Endodermal cell (in vitro differentiated cells): ENCODE data around the gene DIS3L. TPM values are rescaled to one million over a fixed set of nuclear protein-coding genes. Genes with fewer than 3 reads are reported as not detected.
A peak's percentile ranks its signal among the peaks of the same experiment; 100 is the strongest.
"Not testable (repeated sequence)": the region's sequence is repeated elsewhere in the genome, so short reads cannot be mapped to it uniquely, and the experiment has no call there.

Experiments used
- DNase-seq: peaks from one replicate; pipeline ENCODE4 v3.0.0-alpha.2; 2017
- H3K27ac ChIP-seq: 2 replicates; pipeline ENCODE4 v1.5.1; 2013; ENCODE audit warnings: mild to moderate bottlenecking, low read depth, low read length, moderate library complexity
- H3K27me3 ChIP-seq: 2 replicates; pipeline ENCODE4 v1.6.1; 2013; ENCODE audit warnings: mild to moderate bottlenecking, low read length, moderate library complexity; ENCODE audit not compliant: insufficient read depth, control insufficient read depth, poor library complexity, severe bottlenecking
- H3K36me3 ChIP-seq: 2 replicates; pipeline ENCODE4 v1.7.0; 2013; ENCODE audit warnings: mild to moderate bottlenecking, low read length, moderate library complexity; ENCODE audit not compliant: control insufficient read depth, insufficient read depth
- H3K4me1 ChIP-seq: one replicate; pipeline ENCODE4 v1.7.0; 2013; ENCODE audit warnings: low read length; ENCODE audit not compliant: control insufficient read depth, insufficient read depth
- H3K4me3 ChIP-seq: 2 replicates; pipeline ENCODE4 v1.5.1; 2013; ENCODE audit warnings: mild to moderate bottlenecking, low read length, moderate library complexity
- H3K9ac ChIP-seq: 2 replicates; pipeline ENCODE4 v1.6.1; 2013; ENCODE audit warnings: mild to moderate bottlenecking, low read length, moderate library complexity; ENCODE audit not compliant: poor library complexity, severe bottlenecking; ENCODE audit errors: extremely low read depth
- H3K9me3 ChIP-seq: 2 replicates; pipeline ENCODE4 v1.6.1; 2013; ENCODE audit warnings: mild to moderate bottlenecking, low read length, moderate library complexity; ENCODE audit not compliant: control insufficient read depth
- H3K27ac Mint-ChIP-seq: 2 replicates; pipeline ENCODE4 v1.8.0; 2020; ENCODE audit warnings: mixed read lengths
- H3K27me3 Mint-ChIP-seq: 2 replicates; pipeline ENCODE4 v1.8.0; 2021; ENCODE audit warnings: mild to moderate bottlenecking, mixed read lengths; ENCODE audit not compliant: insufficient read depth
- H3K36me3 Mint-ChIP-seq: 2 replicates; pipeline ENCODE4 v1.8.0; 2020; ENCODE audit warnings: low read depth, mixed read lengths
- H3K4me1 Mint-ChIP-seq: 2 replicates; pipeline ENCODE4 v1.8.0; 2020; ENCODE audit warnings: mixed read lengths
- H3K4me3 Mint-ChIP-seq: 2 replicates; pipeline ENCODE4 v1.8.0; 2020; ENCODE audit warnings: mild to moderate bottlenecking, moderate library complexity, mixed read lengths
- H3K9me3 Mint-ChIP-seq: 2 replicates; pipeline ENCODE4 v1.8.0; 2020; ENCODE audit warnings: mild to moderate bottlenecking, mixed read lengths
- WGBS, 2 experiments: methylation state at CpG; one replicate each; pipeline versions ENCODE4 v1.1.5 to v1.1.7; 2013; ENCODE audit warnings: missing lambda C conversion rate in 2 of 2, mixed read lengths in 1 of 2; ENCODE audit not compliant: insufficient coverage in 1 of 2, insufficient read length in 1 of 2; 5-methylcytosine and 5-hydroxymethylcytosine counted together
- long read RNA-seq, 4 experiments: library from polyadenylated mRNA in 2 of 4; library from RNA in 1 of 4; library from capped mRNA in 1 of 4; stranded (forward) in 3 of 4; unstranded in 1 of 4; transcript quantifications; one replicate each; pipeline ENCODE4 v2.0.0, GENCODE V29; 2020 to 2021; ENCODE audit warnings: inconsistent platforms in 1 of 4
- polyA plus RNA-seq, 2 experiments: library from polyadenylated mRNA; stranded (reverse); fragments of 50-300 nt; gene quantifications; one replicate each; pipeline ENCODE4 v1.2.3, GENCODE V29; 2013
- total RNA-seq, 2 donors: library from RNA; stranded (reverse); fragmentation: NEBNext Ultra II Directional in 1 of 2; extraction: Animal tissue kit (Norgen Biotek cat#: 25700) in 1 of 2; gene quantifications; 2 replicates in 1 of 2; 3 replicates in 1 of 2; pipeline ENCODE4 v1.2.1, GENCODE V29; 2021
- TF ChIP-seq, protein P1 (sequence below): fragments of 200-600 bp; sonication (generic); conservative IDR thresholded peaks from 2 replicates; pipeline ENCODE4 v1.5.0; 2021; ENCODE audit warnings: antibody characterized with exemption, mild to moderate bottlenecking

DIS3L gene
- 10 to 100 TPM; 26.3 to 38.4 TPM for total RNA-seq
- polyA plus RNA-seq (2013, experiment 1 of 2) = 15.9 TPM
- polyA plus RNA-seq (2013, experiment 2 of 2) = 13.6 TPM
- long read RNA-seq, experiment 1, partial matches to known transcripts = 2 of 5 reads
- long read RNA-seq, experiment 1, other reads (novel, unspliced or antisense) = 1 of 5 reads
- long read RNA-seq, experiment 2, transcript DIS3L-202 (17 exons, 3,647 nt) = major isoform, 29 of 69 reads
- long read RNA-seq, experiment 2, partial matches to known transcripts = 11 of 69 reads
- long read RNA-seq, experiment 2, other reads (novel, unspliced or antisense) = 24 of 69 reads
- long read RNA-seq, experiment 3, transcript DIS3L-202 (17 exons, 3,647 nt) = major isoform, 121 of 215 reads
- long read RNA-seq, experiment 3, transcript DIS3L-211 (12 exons, 2,399 nt) = minor isoform, 11 of 215 reads
- long read RNA-seq, experiment 3, transcript DIS3L-201 (17 exons, 3,763 nt) = minor isoform, 18 of 215 reads
- long read RNA-seq, experiment 3, partial matches to known transcripts = 19 of 215 reads
- long read RNA-seq, experiment 3, other reads (novel, unspliced or antisense) = 46 of 215 reads
- long read RNA-seq, experiment 4, partial matches to known transcripts = 5 of 7 reads
- long read RNA-seq, experiment 4, other reads (novel, unspliced or antisense) = 0 of 7 reads

DNA sequence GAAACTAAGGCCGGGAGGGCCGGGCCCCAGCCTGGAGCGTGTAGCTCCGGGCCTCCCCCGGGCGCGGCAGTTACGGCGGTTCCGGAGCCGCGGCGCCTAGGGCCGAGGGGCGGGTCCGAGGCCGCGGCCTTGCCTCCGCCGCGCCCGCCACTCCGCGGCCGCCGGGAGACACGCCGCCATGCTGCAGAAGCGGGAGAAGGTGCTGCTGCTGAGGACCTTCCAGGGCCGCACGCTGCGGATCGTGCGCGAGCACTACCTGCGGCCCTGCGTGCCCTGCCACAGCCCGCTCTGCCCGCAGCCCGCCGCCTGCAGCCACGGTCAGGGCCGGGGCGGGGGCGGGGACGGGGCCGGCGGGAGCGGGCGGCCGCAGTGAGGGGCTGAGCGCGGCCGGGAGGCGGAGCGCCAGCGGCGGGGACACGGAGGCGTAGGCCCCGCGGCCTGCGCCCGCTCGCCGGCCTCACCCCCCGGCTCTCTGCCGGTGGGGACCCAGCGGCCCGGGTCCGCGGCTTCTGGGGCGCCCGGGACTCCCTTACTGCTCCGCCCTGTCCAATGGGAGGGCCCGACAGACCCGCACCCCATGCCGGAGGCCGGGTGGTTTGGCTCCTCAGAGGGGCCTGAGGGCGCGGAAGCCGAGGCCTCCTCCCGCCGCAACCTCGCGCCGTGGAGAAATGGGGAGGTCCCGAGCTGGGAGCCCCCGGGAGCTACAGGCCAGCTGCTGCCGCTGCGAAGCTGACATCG lies at the start of gene DIS3L:
Gene DIS3L, plus strand, starts transcription at position 150 of the 738 bp plus-strand sequence. Its CDS starts 29 bp downstream, at position 179.
- Mint-ChIP-seq H3K36me3 (peaks cover 10% of the 10 kb centered on the region), H3K4me3 (peak within 1 kb of the TSS; percentile 74), H3K27me3 (peaks cover 3% of the 10 kb centered on the region), H3K4me1 (peaks cover 27% of the 10 kb centered on the region), H3K9me3 (no peaks in the 10 kb centered on the region), H3K27ac (peak within 1 kb of the TSS; percentile 77)
- Histone ChIP-seq H3K9ac (peak within 1 kb of the TSS; percentile 48), H3K4me1 (peaks cover 7% of the 10 kb centered on the region), H3K9me3 (no peaks in the 10 kb centered on the region), H3K27ac (peak within 1 kb of the TSS; percentile 7), H3K36me3 (peaks cover 2% of the 10 kb centered on the region), H3K27me3 (no peaks in the 10 kb centered on the region), H3K4me3 (peak within 1 kb of the TSS; percentile 82)
- TF ChIP-seq, protein P1, sequence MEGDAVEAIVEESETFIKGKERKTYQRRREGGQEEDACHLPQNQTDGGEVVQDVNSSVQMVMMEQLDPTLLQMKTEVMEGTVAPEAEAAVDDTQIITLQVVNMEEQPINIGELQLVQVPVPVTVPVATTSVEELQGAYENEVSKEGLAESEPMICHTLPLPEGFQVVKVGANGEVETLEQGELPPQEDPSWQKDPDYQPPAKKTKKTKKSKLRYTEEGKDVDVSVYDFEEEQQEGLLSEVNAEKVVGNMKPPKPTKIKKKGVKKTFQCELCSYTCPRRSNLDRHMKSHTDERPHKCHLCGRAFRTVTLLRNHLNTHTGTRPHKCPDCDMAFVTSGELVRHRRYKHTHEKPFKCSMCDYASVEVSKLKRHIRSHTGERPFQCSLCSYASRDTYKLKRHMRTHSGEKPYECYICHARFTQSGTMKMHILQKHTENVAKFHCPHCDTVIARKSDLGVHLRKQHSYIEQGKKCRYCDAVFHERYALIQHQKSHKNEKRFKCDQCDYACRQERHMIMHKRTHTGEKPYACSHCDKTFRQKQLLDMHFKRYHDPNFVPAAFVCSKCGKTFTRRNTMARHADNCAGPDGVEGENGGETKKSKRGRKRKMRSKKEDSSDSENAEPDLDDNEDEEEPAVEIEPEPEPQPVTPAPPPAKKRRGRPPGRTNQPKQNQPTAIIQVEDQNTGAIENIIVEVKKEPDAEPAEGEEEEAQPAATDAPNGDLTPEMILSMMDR = no peak
- 0 to 1% methylated on average over 27 to 91 of the region's 92 CpGs for WGBS, 2 experiments
- DNase-seq = peak; percentile 86

DNA sequence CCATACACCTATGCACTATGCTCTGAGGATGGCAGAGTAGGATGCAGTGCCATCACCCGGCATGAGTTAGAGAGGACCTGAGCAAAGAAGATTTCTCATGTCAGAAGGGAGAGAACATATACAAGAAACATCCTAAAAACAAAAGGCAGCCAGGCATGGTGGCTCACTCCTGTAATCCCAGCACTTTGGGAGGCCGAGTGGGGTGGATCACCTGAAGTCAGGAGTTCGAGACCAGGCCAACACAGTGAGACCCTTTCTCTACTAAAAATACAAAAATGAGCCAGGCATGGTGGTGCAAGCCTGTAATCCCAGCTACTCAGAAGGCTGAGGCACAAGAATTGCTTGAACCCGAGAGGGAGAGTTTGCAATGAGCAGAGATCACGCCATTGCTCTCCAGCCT lies 47.5 kb upstream of the DIS3L start:
- H3K9me3 Mint-ChIP-seq, H3K36me3 ChIP-seq, H3K4me3 Mint-ChIP-seq, H3K36me3 Mint-ChIP-seq, H3K27ac Mint-ChIP-seq, H3K27ac ChIP-seq, DNase-seq, H3K9me3 ChIP-seq, H3K4me3 ChIP-seq, H3K9ac ChIP-seq, H3K4me1 ChIP-seq, H3K4me1 Mint-ChIP-seq: not testable (repeated sequence)
- H3K27me3 ChIP-seq = peaks cover 23% of the 10 kb centered on the region
- peaks cover 36% of the 10 kb centered on the region for H3K27me3 Mint-ChIP-seq
- WGBS, 2 experiments = 94 to 100% methylated on average over 1 to 5 of the region's 5 CpGs

DNA sequence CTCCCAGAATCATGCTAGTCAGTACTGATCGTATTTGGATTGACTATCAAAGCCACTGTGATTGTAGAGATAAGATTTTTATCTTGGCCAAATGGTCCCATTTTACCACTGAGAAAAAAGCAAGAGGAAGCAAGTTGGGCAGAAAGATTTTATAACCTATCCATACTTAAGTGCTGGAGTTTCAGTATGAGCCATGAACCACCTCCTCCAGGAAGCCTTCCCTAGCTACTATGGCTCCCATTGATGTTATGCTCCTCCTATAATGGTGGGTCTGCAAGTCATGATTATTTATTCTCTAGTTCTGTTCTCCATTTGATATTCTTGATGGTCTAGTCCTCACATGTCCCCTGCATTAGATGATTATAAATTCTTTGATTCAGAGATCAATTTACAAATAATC lies 46.4 kb upstream of the DIS3L start:
- no peak overlapping the region for H3K4me3 Mint-ChIP-seq
- H3K36me3 Mint-ChIP-seq = no peaks in the 10 kb centered on the region
- H3K27me3 Mint-ChIP-seq = peaks cover 47% of the 10 kb centered on the region
- no peaks in the 10 kb centered on the region for H3K9me3 ChIP-seq
- no peaks in the 10 kb centered on the region for H3K36me3 ChIP-seq
- no peak overlapping the region for H3K27ac Mint-ChIP-seq
- no peaks in the 10 kb centered on the region for H3K4me1 ChIP-seq
- H3K9ac ChIP-seq = no peak overlapping the region
- TF ChIP-seq, protein P1 = no peak
- H3K4me3 ChIP-seq = no peak overlapping the region
- peaks cover 34% of the 10 kb centered on the region for H3K27me3 ChIP-seq
- H3K4me1 Mint-ChIP-seq = no peaks in the 10 kb centered on the region
- no peak overlapping the region for H3K27ac ChIP-seq
- DNase-seq = no peak
- 94 to 100% methylated on average over 1 of the region's 1 CpG for WGBS, 2 experiments
- H3K9me3 Mint-ChIP-seq = no peaks in the 10 kb centered on the region
